ENCODE measurements around the gene ZBTB24.

- no peak for TF ChIP-seq CTCF (IDR thresholded peaks at IDR 0.05)
- no peak for TF ChIP-seq POLR2A (IDR thresholded peaks at IDR 0.05)
Observed at GRCh38 chr6:109428889-109429477, 54.0 kb downstream of the ZBTB24 start.

Measured in prostate gland (tissue), 2 donors.